Measurements from ENCODE around the gene EIF2S3.

DNA sequence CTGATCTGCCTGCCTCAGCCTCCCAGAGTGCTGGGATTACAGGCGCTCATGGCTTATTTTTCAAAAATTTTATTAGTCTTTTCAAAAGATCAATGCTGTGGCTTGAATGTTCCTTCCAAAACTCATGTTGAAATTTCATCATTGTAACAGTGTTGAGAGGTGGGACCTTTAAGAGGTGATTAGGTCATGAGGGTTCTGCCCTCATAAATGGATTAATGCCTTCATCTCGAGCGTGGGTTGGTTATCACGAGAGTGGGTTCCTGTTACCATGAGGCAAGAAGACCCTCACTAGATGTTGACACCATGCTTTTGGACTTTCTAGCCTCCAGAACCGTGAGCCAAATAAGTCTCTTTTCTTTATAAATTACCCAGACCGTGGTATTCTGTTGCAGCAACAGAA is 30.3 kb downstream of the EIF2S3 start:
- TF ChIP-seq, protein P1, sequence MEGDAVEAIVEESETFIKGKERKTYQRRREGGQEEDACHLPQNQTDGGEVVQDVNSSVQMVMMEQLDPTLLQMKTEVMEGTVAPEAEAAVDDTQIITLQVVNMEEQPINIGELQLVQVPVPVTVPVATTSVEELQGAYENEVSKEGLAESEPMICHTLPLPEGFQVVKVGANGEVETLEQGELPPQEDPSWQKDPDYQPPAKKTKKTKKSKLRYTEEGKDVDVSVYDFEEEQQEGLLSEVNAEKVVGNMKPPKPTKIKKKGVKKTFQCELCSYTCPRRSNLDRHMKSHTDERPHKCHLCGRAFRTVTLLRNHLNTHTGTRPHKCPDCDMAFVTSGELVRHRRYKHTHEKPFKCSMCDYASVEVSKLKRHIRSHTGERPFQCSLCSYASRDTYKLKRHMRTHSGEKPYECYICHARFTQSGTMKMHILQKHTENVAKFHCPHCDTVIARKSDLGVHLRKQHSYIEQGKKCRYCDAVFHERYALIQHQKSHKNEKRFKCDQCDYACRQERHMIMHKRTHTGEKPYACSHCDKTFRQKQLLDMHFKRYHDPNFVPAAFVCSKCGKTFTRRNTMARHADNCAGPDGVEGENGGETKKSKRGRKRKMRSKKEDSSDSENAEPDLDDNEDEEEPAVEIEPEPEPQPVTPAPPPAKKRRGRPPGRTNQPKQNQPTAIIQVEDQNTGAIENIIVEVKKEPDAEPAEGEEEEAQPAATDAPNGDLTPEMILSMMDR (IDR thresholded peaks at IDR 0.05; ENCODE audit: poor library complexity), result no peak
- TF ChIP-seq EZH2 (IDR thresholded peaks at IDR 0.05; ENCODE audit: borderline replicate concordance) (no peak), EZH2phosphoT487 (IDR thresholded peaks at IDR 0.05; ENCODE audit: low read depth, severe bottlenecking, unreplicated experiment) (no peak)
